Activated CD4-positive, alpha-beta T cell treated with anti-CD3 and anti-CD28 coated beads, Interleukin-2, amount 10 ng/mL, durations not matched to agents 24 days and 14 days (primary cell): ENCODE measurements around the gene CHST4. TPM values are rescaled to one million over a fixed set of nuclear protein-coding genes. Genes with fewer than 3 reads are reported as not detected.

ENCODE experiments used
- total RNA-seq: library from RNA; stranded (reverse); gene quantifications from 2 replicates; pipeline ENCODE4 v1.2.3, GENCODE V29; 2022

CHST4 gene
- total RNA-seq, 1 donor from 2014 or later, result not detected

Other genes with a start within 250 kb of the CHST4 start
- 20.0 and 20.8 TPM in 2 replicates for gene CMTR2, start 237.0 kb upstream of the CHST4 start, total RNA-seq
- gene CALB2, start 167.7 kb upstream of the CHST4 start, total RNA-seq, result not detected in 2 replicates
- gene TLE7, start 84.4 kb upstream of the CHST4 start, total RNA-seq, result not detected in 2 replicates
- gene ZNF23, start 64.2 kb upstream of the CHST4 start, total RNA-seq, result 5.2 and 6.1 TPM in 2 replicates
- 1.8 and 2.1 TPM in 2 replicates for gene ZNF19, start 37.1 kb upstream of the CHST4 start, total RNA-seq
- gene TAT, start 50.7 kb downstream of the CHST4 start, total RNA-seq, result not detected in 2 replicates
- not detected in 2 replicates for gene MARVELD3, start 99.8 kb downstream of the CHST4 start, total RNA-seq
- gene PHLPP2, start 198.3 kb downstream of the CHST4 start, total RNA-seq, result 14.8 and 18.2 TPM in 2 replicates